Measurements from ENCODE around the gene DNAH8. TPM values are rescaled to one million over a fixed set of nuclear protein-coding genes. Genes with fewer than 3 reads are reported as not detected.
"Not testable (repeated sequence)": the region's sequence is repeated elsewhere in the genome, so short reads cannot be mapped to it uniquely, and the experiment has no call there.

Gene DNAH8
- total and polyA plus RNA-seq, 3 donors from 2014 or later: 17.2 to 23.7 (median 19.0) TPM

GRCh38 chr6:38697846-38698245 is 17.3 kb upstream of the DNAH8 start:
- intact Hi-C loops (cut with DNase I; ENCODE audit: low total_unique reads): no loop called here
- 87 to 91% methylated on average over 3 of the region's 3 CpGs for WGBS, 2 donors
- Histone ChIP-seq H3K4me1 (no peaks in the 10 kb centered on the region), H3K9me3 (no peaks in the 10 kb centered on the region), H3K27ac (no peak overlapping the region), H3K4me3 (no peak overlapping the region), H3K36me3 (ENCODE audit: low read depth, missing control alignments) (no peaks in the 10 kb centered on the region), H3K27me3 (no peaks in the 10 kb centered on the region)
- DNase-seq: no peak
- TF ChIP-seq CTCF (IDR thresholded peaks at IDR 0.05): no peak
- no peak for TF ChIP-seq POLR2A (IDR thresholded peaks at IDR 0.05)

GRCh38 chr6:38699702-38700101 is 15.4 kb upstream of the DNAH8 start:
- H3K27me3 ChIP-seq; H3K36me3 ChIP-seq (ENCODE audit: low read depth, missing control alignments); DNase-seq; H3K27ac ChIP-seq; H3K9me3 ChIP-seq; intact Hi-C loops (cut with DNase I; ENCODE audit: low total_unique reads); H3K4me3 ChIP-seq: not testable (repeated sequence)
- peaks cover 10% of the 10 kb centered on the region for H3K4me1 ChIP-seq
- 90 to 97% methylated on average over 3 of the region's 3 CpGs for WGBS, 2 donors

- Histone ChIP-seq H3K9me3 (no peaks in the 10 kb centered on the region), H3K4me1 (peaks cover 10% of the 10 kb centered on the region), H3K27me3 (no peaks in the 10 kb centered on the region), H3K36me3 (ENCODE audit: low read depth, missing control alignments) (no peaks in the 10 kb centered on the region), H3K27ac (no peak overlapping the region), H3K4me3 (no peak overlapping the region)
- 60 to 86% methylated on average over 3 of the region's 3 CpGs for WGBS, 2 donors
- intact Hi-C loops (cut with DNase I; ENCODE audit: low total_unique reads): no loop called here
- no peak for TF ChIP-seq CTCF (IDR thresholded peaks at IDR 0.05)
- no peak for TF ChIP-seq POLR2A (IDR thresholded peaks at IDR 0.05)
- DNase-seq: no peak
Measured at GRCh38 chr6:38701551-38701950, 13.6 kb upstream of the DNAH8 start.

GRCh38 chr6:38702558-38703397 is 12.3 kb upstream of the DNAH8 start, which contains the start of gene GLO1:
TSS of gene GLO1 (minus strand) at chr6:38703145. CDS start at chr6:38703054, 91 bp downstream.
- H3K4me1 ChIP-seq: peaks cover 10% of the 10 kb centered on the region
- H3K36me3 ChIP-seq (ENCODE audit: low read depth, missing control alignments): no peaks in the 10 kb centered on the region
- DNase-seq: peak; percentile 100
- intact Hi-C loops (cut with DNase I; ENCODE audit: low total_unique reads): no loop called here
- peak within 1 kb of the TSS; percentile 88 to 96 for H3K27ac ChIP-seq
- TF ChIP-seq POLR2A (IDR thresholded peaks at IDR 0.05) (peak; percentile 40), CTCF (IDR thresholded peaks at IDR 0.05) (no peak)
- 0% methylated on average over 23 to 48 of the region's 53 CpGs for WGBS, 2 donors
- H3K27me3 ChIP-seq: no peaks in the 10 kb centered on the region
- no peaks in the 10 kb centered on the region for H3K9me3 ChIP-seq
- H3K4me3 ChIP-seq: peak within 1 kb of the TSS; percentile 87 to 91

GRCh38 chr6:38703949-38704590 is 11.0 kb upstream of the DNAH8 start:
- H3K27ac ChIP-seq: no peak overlapping the region
- TF ChIP-seq CTCF (IDR thresholded peaks at IDR 0.05): no peak
- no peak for TF ChIP-seq POLR2A (IDR thresholded peaks at IDR 0.05)
- no peaks in the 10 kb centered on the region for H3K27me3 ChIP-seq
- no peaks in the 10 kb centered on the region for H3K9me3 ChIP-seq
- H3K36me3 ChIP-seq (ENCODE audit: low read depth, missing control alignments): no peaks in the 10 kb centered on the region
- intact Hi-C loops (cut with DNase I; ENCODE audit: low total_unique reads): no loop called here
- WGBS, 2 donors: 54 to 74% methylated on average over 5 of the region's 5 CpGs
- H3K4me3 ChIP-seq: no peak overlapping the region
- peaks cover 10% of the 10 kb centered on the region for H3K4me1 ChIP-seq
- DNase-seq: no peak

Data from testis (tissue), 3 donors.